WTC11 (cell line): ENCODE measurements around the gene PDE4A.

Source experiments
- ATF2 ChIP-seq: sonication (generic); formaldehyde crosslinking; IDR thresholded peaks from 2 replicates; pipeline ENCODE4 v1.8.1; 2022; ENCODE audit warnings: low read depth, missing genetic modification reagents, borderline replicate concordance
- CTCF ChIP-seq: fragments of 200-600 bp; IDR thresholded peaks from 2 replicates; pipeline ENCODE4 v1.8.0; 2022; ENCODE audit warnings: antibody characterized with exemption
- FOXP1 ChIP-seq: sonication (generic); formaldehyde crosslinking; IDR thresholded peaks from 2 replicates; pipeline ENCODE4 v1.8.0; 2022; ENCODE audit warnings: missing genetic modification reagents, mild to moderate bottlenecking, moderate library complexity, borderline replicate concordance
- HMGXB4 ChIP-seq: sonication (generic); formaldehyde crosslinking; IDR thresholded peaks from 2 replicates; pipeline ENCODE4 v1.8.1; 2023; ENCODE audit warnings: mild to moderate bottlenecking, moderate library complexity, missing genetic modification reagents
- NFATC4 ChIP-seq: fragments of 250-450 bp; sonication (Bioruptor Pico); IDR thresholded peaks from 2 replicates; pipeline ENCODE4 v1.9.0; 2021; ENCODE audit warnings: mild to moderate bottlenecking
- NFYB ChIP-seq: sonication (generic); formaldehyde crosslinking; conservative IDR thresholded peaks from 2 replicates; pipeline ENCODE4 v1.8.0; 2022; ENCODE audit warnings: low read depth, missing genetic modification reagents
- RELA ChIP-seq: sonication (generic); formaldehyde crosslinking; IDR thresholded peaks from 2 replicates; pipeline ENCODE4 v1.8.1; 2022; ENCODE audit warnings: missing genetic modification reagents, mild to moderate bottlenecking, borderline replicate concordance
- SMAD4 ChIP-seq: sonication (generic); formaldehyde crosslinking; IDR thresholded peaks from 2 replicates; pipeline ENCODE4 v1.8.0; 2022; ENCODE audit warnings: mild to moderate bottlenecking, missing genetic modification reagents
- SP1 ChIP-seq: sonication (generic); formaldehyde crosslinking; conservative IDR thresholded peaks from 2 replicates; pipeline ENCODE4 v1.8.1; 2022; ENCODE audit warnings: missing genetic modification reagents
- TF ChIP-seq, protein P1 (sequence below): sonication (generic); formaldehyde crosslinking; IDR thresholded peaks from 2 replicates; pipeline ENCODE4 v1.8.1; 2023; ENCODE audit warnings: mild to moderate bottlenecking, missing genetic modification reagents, moderate library complexity
- TF ChIP-seq, protein P2 (sequence below): sonication (generic); formaldehyde crosslinking; conservative IDR thresholded peaks from 2 replicates; pipeline ENCODE4 v1.8.1; 2022; ENCODE audit warnings: mild to moderate bottlenecking, missing genetic modification reagents
- TF ChIP-seq, protein P3 (sequence below): sonication (generic); formaldehyde crosslinking; IDR thresholded peaks from 2 replicates; pipeline ENCODE4 v1.8.0; 2022; ENCODE audit warnings: mild to moderate bottlenecking, missing genetic modification reagents
- TF ChIP-seq, protein P4 (sequence below): fragments of 250-450 bp; sonication (Bioruptor Pico); IDR thresholded peaks from 2 replicates; pipeline ENCODE4 v2.1.2; 2022; ENCODE audit warnings: mild to moderate bottlenecking, moderate library complexity

DNA sequence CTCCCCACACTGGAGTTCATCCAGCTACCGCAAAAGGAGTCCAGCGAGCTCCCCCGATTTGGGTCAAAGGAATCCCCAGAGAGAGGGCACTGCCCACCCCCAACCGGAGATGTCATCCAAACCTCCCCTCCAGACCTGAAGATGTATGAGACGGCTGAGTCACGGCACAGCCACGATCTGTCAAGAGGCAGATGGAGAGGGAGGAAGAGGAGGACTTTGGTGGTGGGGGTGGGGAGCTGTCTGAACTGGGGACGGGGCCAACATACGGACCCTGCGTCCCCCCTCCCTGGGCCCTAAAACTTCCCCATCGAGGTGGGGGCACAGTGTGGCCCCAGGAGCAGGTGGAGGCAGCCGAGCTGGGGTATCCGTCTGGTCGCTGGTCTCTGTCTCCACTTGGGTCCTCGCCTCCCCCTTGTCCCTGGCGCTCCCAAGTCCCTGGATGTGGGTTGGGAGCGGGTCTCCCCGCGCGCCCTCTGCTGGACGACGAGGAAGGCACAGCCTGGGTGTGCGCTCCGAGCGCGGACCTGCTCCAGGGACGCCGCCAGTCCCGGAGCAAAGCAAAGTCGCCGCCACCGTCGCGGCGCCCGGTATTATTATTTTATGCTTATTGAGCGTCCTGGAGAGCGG, 3.8 kb downstream of the PDE4A start:
- no peak for TF ChIP-seq FOXP1 (CRISPR knock-in tag)
- TF ChIP-seq, protein P1, sequence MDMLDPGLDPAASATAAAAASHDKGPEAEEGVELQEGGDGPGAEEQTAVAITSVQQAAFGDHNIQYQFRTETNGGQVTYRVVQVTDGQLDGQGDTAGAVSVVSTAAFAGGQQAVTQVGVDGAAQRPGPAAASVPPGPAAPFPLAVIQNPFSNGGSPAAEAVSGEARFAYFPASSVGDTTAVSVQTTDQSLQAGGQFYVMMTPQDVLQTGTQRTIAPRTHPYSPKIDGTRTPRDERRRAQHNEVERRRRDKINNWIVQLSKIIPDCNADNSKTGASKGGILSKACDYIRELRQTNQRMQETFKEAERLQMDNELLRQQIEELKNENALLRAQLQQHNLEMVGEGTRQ (CRISPR knock-in tag), result no peak
- TF ChIP-seq CTCF, result peak; percentile 93
- no peak for TF ChIP-seq SP1 (CRISPR knock-in tag)
- TF ChIP-seq SMAD4 (CRISPR knock-in tag), result no peak
- TF ChIP-seq, protein P2, sequence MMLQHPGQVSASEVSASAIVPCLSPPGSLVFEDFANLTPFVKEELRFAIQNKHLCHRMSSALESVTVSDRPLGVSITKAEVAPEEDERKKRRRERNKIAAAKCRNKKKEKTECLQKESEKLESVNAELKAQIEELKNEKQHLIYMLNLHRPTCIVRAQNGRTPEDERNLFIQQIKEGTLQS (CRISPR knock-in tag), result no peak
- no peak for TF ChIP-seq NFYB (CRISPR knock-in tag)
- peak; percentile 58; the same call in 1 of the 2 replicates for TF ChIP-seq HMGXB4 (CRISPR knock-in tag)
- no peak for TF ChIP-seq ATF2 (CRISPR knock-in tag)
- no peak for TF ChIP-seq RELA (CRISPR knock-in tag)
- TF ChIP-seq NFATC4 (CRISPR knock-in tag), result no peak
- TF ChIP-seq, protein P3, sequence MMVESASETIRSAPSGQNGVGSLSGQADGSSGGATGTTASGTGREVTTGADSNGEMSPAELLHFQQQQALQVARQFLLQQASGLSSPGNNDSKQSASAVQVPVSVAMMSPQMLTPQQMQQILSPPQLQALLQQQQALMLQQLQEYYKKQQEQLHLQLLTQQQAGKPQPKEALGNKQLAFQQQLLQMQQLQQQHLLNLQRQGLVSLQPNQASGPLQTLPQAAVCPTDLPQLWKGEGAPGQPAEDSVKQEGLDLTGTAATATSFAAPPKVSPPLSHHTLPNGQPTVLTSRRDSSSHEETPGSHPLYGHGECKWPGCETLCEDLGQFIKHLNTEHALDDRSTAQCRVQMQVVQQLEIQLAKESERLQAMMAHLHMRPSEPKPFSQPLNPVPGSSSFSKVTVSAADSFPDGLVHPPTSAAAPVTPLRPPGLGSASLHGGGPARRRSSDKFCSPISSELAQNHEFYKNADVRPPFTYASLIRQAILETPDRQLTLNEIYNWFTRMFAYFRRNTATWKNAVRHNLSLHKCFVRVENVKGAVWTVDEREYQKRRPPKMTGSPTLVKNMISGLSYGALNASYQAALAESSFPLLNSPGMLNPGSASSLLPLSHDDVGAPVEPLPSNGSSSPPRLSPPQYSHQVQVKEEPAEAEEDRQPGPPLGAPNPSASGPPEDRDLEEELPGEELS (CRISPR knock-in tag), result no peak
- TF ChIP-seq, protein P4, sequence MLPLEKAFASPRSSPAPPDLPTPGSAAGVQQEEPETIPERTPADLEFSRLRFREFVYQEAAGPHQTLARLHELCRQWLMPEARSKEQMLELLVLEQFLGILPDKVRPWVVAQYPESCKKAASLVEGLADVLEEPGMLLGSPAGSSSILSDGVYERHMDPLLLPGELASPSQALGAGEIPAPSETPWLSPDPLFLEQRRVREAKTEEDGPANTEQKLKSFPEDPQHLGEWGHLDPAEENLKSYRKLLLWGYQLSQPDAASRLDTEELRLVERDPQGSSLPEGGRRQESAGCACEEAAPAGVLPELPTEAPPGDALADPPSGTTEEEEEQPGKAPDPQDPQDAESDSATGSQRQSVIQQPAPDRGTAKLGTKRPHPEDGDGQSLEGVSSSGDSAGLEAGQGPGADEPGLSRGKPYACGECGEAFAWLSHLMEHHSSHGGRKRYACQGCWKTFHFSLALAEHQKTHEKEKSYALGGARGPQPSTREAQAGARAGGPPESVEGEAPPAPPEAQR (CRISPR knock-in tag), result no peak
